HepG2 (cell line): ENCODE measurements around the gene PFAS. TPM values are rescaled to one million over a fixed set of nuclear protein-coding genes. Genes with fewer than 3 reads are reported as not detected.

ENCODE experiments used
- MLX ChIP-seq: IDR thresholded peaks from 2 replicates; pipeline ENCODE4 v1.6.1; 2016
- NAIF1 ChIP-seq: sonication (generic); formaldehyde crosslinking; IDR thresholded peaks from 2 replicates; pipeline ENCODE4 v1.5.0; 2020; ENCODE audit warnings: mild to moderate bottlenecking, missing genetic modification reagents, borderline replicate concordance
- NFYC ChIP-seq: IDR thresholded peaks from 2 replicates; pipeline ENCODE4 v1.6.1; 2016; ENCODE audit warnings: missing genetic modification reagents, missing compliant biosample characterization
- SNAPC2 ChIP-seq: sonication (generic); formaldehyde crosslinking; IDR thresholded peaks from 2 replicates; pipeline ENCODE4 v1.8.1; 2022; ENCODE audit warnings: mild to moderate bottlenecking, missing genetic modification reagents
- SRF ChIP-seq: IDR thresholded peaks from 2 replicates; pipeline ENCODE4 v1.6.1; 2011; ENCODE audit warnings: mild to moderate bottlenecking, low read depth, low read length, moderate library complexity
- TBX2 ChIP-seq: sonication (generic); formaldehyde crosslinking; IDR thresholded peaks from 2 replicates; pipeline ENCODE4 v1.5.0; 2020; ENCODE audit warnings: missing genetic modification reagents, mild to moderate bottlenecking, borderline replicate concordance
- ZBTB20 ChIP-seq: sonication (generic); formaldehyde crosslinking; IDR thresholded peaks from 2 replicates; pipeline ENCODE4 v1.8.1; 2023; ENCODE audit warnings: missing genetic modification reagents, low read depth, mild to moderate bottlenecking, borderline replicate concordance
- ZBTB7B ChIP-seq: sonication (generic); formaldehyde crosslinking; IDR thresholded peaks from 2 replicates; pipeline ENCODE4 v1.4.0; 2020; ENCODE audit warnings: missing genetic modification reagents
- ZNF180 ChIP-seq: sonication (generic); formaldehyde crosslinking; IDR thresholded peaks from 2 replicates; pipeline ENCODE4 v1.4.0; 2020; ENCODE audit warnings: low read depth, missing genetic modification reagents, borderline replicate concordance
- ZNF230 ChIP-seq: sonication (generic); formaldehyde crosslinking; IDR thresholded peaks from 2 replicates; pipeline ENCODE4 v1.4.0; 2020; ENCODE audit warnings: mild to moderate bottlenecking, missing genetic modification reagents
- ZNF232 ChIP-seq: sonication (generic); formaldehyde crosslinking; IDR thresholded peaks from 2 replicates; pipeline ENCODE4 v1.4.0; 2020; ENCODE audit warnings: missing genetic modification reagents, borderline replicate concordance
- ZNF292 ChIP-seq: sonication (generic); formaldehyde crosslinking; IDR thresholded peaks from 2 replicates; pipeline ENCODE4 v1.8.1; 2022; ENCODE audit warnings: mild to moderate bottlenecking, low read depth, missing genetic modification reagents, borderline replicate concordance
- ZNF451 ChIP-seq: sonication (generic); formaldehyde crosslinking; IDR thresholded peaks from 2 replicates; pipeline ENCODE4 v1.5.0; 2020; ENCODE audit warnings: mild to moderate bottlenecking, missing genetic modification reagents
- ZNF501 ChIP-seq: sonication (generic); formaldehyde crosslinking; IDR thresholded peaks from 2 replicates; pipeline ENCODE4 v1.5.1; 2020; ENCODE audit warnings: mild to moderate bottlenecking, moderate library complexity, missing genetic modification reagents
- ZNF749 ChIP-seq: sonication (generic); formaldehyde crosslinking; IDR thresholded peaks from 2 replicates; pipeline ENCODE4 v1.8.0; 2022; ENCODE audit warnings: mild to moderate bottlenecking, missing genetic modification reagents, moderate library complexity, borderline replicate concordance
- ZNF792 ChIP-seq: IDR thresholded peaks from 2 replicates; pipeline ENCODE4 v1.6.1; 2016
- polyA plus RNA-seq, 8 experiments: library from polyadenylated mRNA; depleted of rRNA in 3 of 8; stranded (reverse) in 7 of 8; unstranded in 1 of 8; fragments of >200 nt; fragmentation: Illumina TruSeq in 4 of 8; extraction: Trizol in 4 of 8; gene quantifications; 2 replicates each; pipeline versions ENCODE4 v1.2.1 to v1.2.3, GENCODE V29; 2011 to 2016; ENCODE audit warnings: low read depth in 4 of 8, missing spikeins in 1 of 8, mixed read lengths in 1 of 8; ENCODE audit not compliant: insufficient read depth in 1 of 8
- total RNA-seq, 5 experiments: library from RNA; depleted of rRNA; stranded (reverse); fragments of >200 nt; fragmentation: Illumina TruSeq; extraction: Trizol; gene quantifications; 2 replicates each; pipeline ENCODE4 v1.2.3, GENCODE V29; 2016; ENCODE audit warnings: low read depth in 1 of 5
- TF ChIP-seq, protein P1 (sequence below): sonication (generic); formaldehyde crosslinking; IDR thresholded peaks from 2 replicates; pipeline ENCODE4 v1.4.0; 2020; ENCODE audit warnings: missing genetic modification reagents, borderline replicate concordance
- TF ChIP-seq, protein P2 (sequence below): IDR thresholded peaks from 2 replicates; pipeline ENCODE4 v1.6.1; 2016; ENCODE audit warnings: missing genetic modification reagents, missing compliant biosample characterization
- TF ChIP-seq, protein P3 (sequence below): sonication (generic); formaldehyde crosslinking; IDR thresholded peaks from 2 replicates; pipeline ENCODE4 v1.4.0; 2020; ENCODE audit warnings: missing genetic modification reagents

The PFAS gene
- total and polyA plus RNA-seq, 2 of the 13 experiments (the other 11 are each of a cell fraction or from before 2014, with no cell fraction given): 49.4 to 58.2 TPM

- TF ChIP-seq ZNF292 (CRISPR knock-in tag) (0 out of 2 replicates have a peak, but pooled peaks have one; percentile 28), ZNF749 (peak; percentile 92; the same call in 1 of the 2 replicates), MLX (CRISPR knock-in tag) (no peak), ZNF792 (no peak), TBX2 (CRISPR knock-in tag) (0 out of 2 replicates have a peak, but pooled peaks have one; percentile 35), SRF (peak; percentile 57; the same call in 1 of the 2 replicates), ZNF451 (CRISPR knock-in tag) (0 out of 2 replicates have a peak, but pooled peaks have one; percentile 35), ZNF230 (CRISPR knock-in tag) (peak; percentile 90; the same call in 1 of the 2 replicates), ZBTB20 (CRISPR knock-in tag) (peak; percentile 35), ZNF180 (CRISPR knock-in tag) (no peak), ZBTB7B (CRISPR knock-in tag) (peak; percentile 25; the same call in 1 of the 2 replicates), ZNF501 (peak; percentile 71; the same call in 1 of the 2 replicates), SNAPC2 (CRISPR knock-in tag) (no peak; the same call in 1 of the 2 replicates), NAIF1 (peak; percentile 34; the same call in 1 of the 2 replicates), ZNF232 (CRISPR knock-in tag) (0 out of 2 replicates have a peak, but pooled peaks have one; percentile 10), NFYC (CRISPR knock-in tag) (peak; percentile 93)
- TF ChIP-seq, protein P1, sequence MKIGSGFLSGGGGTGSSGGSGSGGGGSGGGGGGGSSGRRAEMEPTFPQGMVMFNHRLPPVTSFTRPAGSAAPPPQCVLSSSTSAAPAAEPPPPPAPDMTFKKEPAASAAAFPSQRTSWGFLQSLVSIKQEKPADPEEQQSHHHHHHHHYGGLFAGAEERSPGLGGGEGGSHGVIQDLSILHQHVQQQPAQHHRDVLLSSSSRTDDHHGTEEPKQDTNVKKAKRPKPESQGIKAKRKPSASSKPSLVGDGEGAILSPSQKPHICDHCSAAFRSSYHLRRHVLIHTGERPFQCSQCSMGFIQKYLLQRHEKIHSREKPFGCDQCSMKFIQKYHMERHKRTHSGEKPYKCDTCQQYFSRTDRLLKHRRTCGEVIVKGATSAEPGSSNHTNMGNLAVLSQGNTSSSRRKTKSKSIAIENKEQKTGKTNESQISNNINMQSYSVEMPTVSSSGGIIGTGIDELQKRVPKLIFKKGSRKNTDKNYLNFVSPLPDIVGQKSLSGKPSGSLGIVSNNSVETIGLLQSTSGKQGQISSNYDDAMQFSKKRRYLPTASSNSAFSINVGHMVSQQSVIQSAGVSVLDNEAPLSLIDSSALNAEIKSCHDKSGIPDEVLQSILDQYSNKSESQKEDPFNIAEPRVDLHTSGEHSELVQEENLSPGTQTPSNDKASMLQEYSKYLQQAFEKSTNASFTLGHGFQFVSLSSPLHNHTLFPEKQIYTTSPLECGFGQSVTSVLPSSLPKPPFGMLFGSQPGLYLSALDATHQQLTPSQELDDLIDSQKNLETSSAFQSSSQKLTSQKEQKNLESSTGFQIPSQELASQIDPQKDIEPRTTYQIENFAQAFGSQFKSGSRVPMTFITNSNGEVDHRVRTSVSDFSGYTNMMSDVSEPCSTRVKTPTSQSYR (CRISPR knock-in tag): no peak
- TF ChIP-seq, protein P2, sequence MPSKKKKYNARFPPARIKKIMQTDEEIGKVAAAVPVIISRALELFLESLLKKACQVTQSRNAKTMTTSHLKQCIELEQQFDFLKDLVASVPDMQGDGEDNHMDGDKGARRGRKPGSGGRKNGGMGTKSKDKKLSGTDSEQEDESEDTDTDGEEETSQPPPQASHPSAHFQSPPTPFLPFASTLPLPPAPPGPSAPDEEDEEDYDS (CRISPR knock-in tag): peak; percentile 89
- TF ChIP-seq, protein P3, sequence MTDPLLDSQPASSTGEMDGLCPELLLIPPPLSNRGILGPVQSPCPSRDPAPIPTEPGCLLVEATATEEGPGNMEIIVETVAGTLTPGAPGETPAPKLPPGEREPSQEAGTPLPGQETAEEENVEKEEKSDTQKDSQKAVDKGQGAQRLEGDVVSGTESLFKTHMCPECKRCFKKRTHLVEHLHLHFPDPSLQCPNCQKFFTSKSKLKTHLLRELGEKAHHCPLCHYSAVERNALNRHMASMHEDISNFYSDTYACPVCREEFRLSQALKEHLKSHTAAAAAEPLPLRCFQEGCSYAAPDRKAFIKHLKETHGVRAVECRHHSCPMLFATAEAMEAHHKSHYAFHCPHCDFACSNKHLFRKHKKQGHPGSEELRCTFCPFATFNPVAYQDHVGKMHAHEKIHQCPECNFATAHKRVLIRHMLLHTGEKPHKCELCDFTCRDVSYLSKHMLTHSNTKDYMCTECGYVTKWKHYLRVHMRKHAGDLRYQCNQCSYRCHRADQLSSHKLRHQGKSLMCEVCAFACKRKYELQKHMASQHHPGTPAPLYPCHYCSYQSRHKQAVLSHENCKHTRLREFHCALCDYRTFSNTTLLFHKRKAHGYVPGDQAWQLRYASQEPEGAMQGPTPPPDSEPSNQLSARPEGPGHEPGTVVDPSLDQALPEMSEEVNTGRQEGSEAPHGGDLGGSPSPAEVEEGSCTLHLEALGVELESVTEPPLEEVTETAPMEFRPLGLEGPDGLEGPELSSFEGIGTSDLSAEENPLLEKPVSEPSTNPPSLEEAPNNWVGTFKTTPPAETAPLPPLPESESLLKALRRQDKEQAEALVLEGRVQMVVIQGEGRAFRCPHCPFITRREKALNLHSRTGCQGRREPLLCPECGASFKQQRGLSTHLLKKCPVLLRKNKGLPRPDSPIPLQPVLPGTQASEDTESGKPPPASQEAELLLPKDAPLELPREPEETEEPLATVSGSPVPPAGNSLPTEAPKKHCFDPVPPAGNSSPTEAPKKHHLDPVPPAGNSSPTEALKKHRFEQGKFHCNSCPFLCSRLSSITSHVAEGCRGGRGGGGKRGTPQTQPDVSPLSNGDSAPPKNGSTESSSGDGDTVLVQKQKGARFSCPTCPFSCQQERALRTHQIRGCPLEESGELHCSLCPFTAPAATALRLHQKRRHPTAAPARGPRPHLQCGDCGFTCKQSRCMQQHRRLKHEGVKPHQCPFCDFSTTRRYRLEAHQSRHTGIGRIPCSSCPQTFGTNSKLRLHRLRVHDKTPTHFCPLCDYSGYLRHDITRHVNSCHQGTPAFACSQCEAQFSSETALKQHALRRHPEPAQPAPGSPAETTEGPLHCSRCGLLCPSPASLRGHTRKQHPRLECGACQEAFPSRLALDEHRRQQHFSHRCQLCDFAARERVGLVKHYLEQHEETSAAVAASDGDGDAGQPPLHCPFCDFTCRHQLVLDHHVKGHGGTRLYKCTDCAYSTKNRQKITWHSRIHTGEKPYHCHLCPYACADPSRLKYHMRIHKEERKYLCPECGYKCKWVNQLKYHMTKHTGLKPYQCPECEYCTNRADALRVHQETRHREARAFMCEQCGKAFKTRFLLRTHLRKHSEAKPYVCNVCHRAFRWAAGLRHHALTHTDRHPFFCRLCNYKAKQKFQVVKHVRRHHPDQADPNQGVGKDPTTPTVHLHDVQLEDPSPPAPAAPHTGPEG (CRISPR knock-in tag): 0 out of 2 replicates have a peak, but pooled peaks have one; percentile 49
Measured at GRCh38 chr17:8209907-8210760, 39.0 kb upstream of the PFAS start, which contains the start of gene AURKB (continued).
